ENCODE data around the gene EDN2.

GRCh38 chr1:41507836-41508235 lies 23.4 kb upstream of the EDN2 start:
- TF ChIP-seq POLR2A (IDR thresholded peaks at IDR 0.05) = no peak
- TF ChIP-seq, protein P1, sequence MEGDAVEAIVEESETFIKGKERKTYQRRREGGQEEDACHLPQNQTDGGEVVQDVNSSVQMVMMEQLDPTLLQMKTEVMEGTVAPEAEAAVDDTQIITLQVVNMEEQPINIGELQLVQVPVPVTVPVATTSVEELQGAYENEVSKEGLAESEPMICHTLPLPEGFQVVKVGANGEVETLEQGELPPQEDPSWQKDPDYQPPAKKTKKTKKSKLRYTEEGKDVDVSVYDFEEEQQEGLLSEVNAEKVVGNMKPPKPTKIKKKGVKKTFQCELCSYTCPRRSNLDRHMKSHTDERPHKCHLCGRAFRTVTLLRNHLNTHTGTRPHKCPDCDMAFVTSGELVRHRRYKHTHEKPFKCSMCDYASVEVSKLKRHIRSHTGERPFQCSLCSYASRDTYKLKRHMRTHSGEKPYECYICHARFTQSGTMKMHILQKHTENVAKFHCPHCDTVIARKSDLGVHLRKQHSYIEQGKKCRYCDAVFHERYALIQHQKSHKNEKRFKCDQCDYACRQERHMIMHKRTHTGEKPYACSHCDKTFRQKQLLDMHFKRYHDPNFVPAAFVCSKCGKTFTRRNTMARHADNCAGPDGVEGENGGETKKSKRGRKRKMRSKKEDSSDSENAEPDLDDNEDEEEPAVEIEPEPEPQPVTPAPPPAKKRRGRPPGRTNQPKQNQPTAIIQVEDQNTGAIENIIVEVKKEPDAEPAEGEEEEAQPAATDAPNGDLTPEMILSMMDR (IDR thresholded peaks at IDR 0.05) = no peak
